HG03025 (cell line): ENCODE results near the gene PSORS1C1.
"Not testable (repeated sequence)": the region's sequence is repeated elsewhere in the genome, so short reads cannot be mapped to it uniquely, and the experiment has no call there.

Experiments used
- ATAC-seq: cut with Tn5 transposase; IDR thresholded peaks from one replicate; pipeline ENCODE4 v1.9.1; 2021; ENCODE audit warnings: mild to moderate bottlenecking, moderate library complexity; ENCODE audit not compliant: unreplicated experiment, low FRiP score

Gene PSORS1C1

GRCh38 chr6:31171931-31172905 is 57.6 kb downstream of the PSORS1C1 start:
- ATAC-seq = no peak

- ATAC-seq = no peak
These were observed 58.4 kb downstream of the PSORS1C1 start for GRCh38 chr6:31172973-31173384.

GRCh38 chr6:31173406-31173805 is 58.8 kb downstream of the PSORS1C1 start:
- no peak for ATAC-seq

GRCh38 chr6:31174378-31174777 is 59.8 kb downstream of the PSORS1C1 start:
- ATAC-seq = no peak

- ATAC-seq = no peak
These were observed 61.4 kb downstream of the PSORS1C1 start for GRCh38 chr6:31175971-31176370.

- ATAC-seq = no peak
These were observed 63.8 kb downstream of the PSORS1C1 start for GRCh38 chr6:31178143-31179041.

- ATAC-seq = no peak
These were observed 64.4 kb downstream of the PSORS1C1 start for GRCh38 chr6:31179042-31179386.

GRCh38 chr6:31179896-31180295 is 65.3 kb downstream of the PSORS1C1 start:
- ATAC-seq = no peak

- no peak for ATAC-seq
These were observed 65.9 kb downstream of the PSORS1C1 start for GRCh38 chr6:31180500-31180899.

- ATAC-seq = not testable (repeated sequence)
These were observed 68.7 kb downstream of the PSORS1C1 start for GRCh38 chr6:31183287-31183686.

GRCh38 chr6:31183859-31184258 is 69.3 kb downstream of the PSORS1C1 start:
- ATAC-seq = not testable (repeated sequence)

- not testable (repeated sequence) for ATAC-seq
These were observed 71.1 kb downstream of the PSORS1C1 start for GRCh38 chr6:31185695-31186051.

GRCh38 chr6:31186052-31186734 is 71.6 kb downstream of the PSORS1C1 start:
- ATAC-seq = no peak

GRCh38 chr6:31187780-31188194 is 73.2 kb downstream of the PSORS1C1 start:
- ATAC-seq = no peak

GRCh38 chr6:31189223-31189622 is 74.6 kb downstream of the PSORS1C1 start:
- not testable (repeated sequence) for ATAC-seq
